Measurements from ENCODE around the gene TFCP2L1. TPM values are rescaled to one million over a fixed set of nuclear protein-coding genes. Genes with fewer than 3 reads are reported as not detected.

TFCP2L1 gene
- total RNA-seq, 1 experiment from 2014 or later: 4.3 TPM

- CTCF ChIA-PET: no interaction called here
- no peaks in the 10 kb centered on the region for H3K36me3 Mint-ChIP-seq
- no peaks in the 10 kb centered on the region for H3K9me3 Mint-ChIP-seq
- POLR2A ChIA-PET: no interaction called here
- no peak for ATAC-seq
- DNase-seq (ENCODE audit: low spot score): no peak
- peaks cover 2% of the 10 kb centered on the region; the same call in 1 of the 2 replicates for H3K4me1 Mint-ChIP-seq
- TF ChIP-seq NFATC4 (CRISPR knock-in tag; IDR thresholded peaks at IDR 0.05): no peak
- TF ChIP-seq ZNF219 (CRISPR knock-in tag; IDR thresholded peaks at IDR 0.05; ENCODE audit: borderline replicate concordance): no peak
- TF ChIP-seq JUN (CRISPR knock-in tag; IDR thresholded peaks at IDR 0.05): no peak
- TF ChIP-seq E2F1 (CRISPR knock-in tag; IDR thresholded peaks at IDR 0.05): no peak
- TF ChIP-seq GABPB1 (CRISPR knock-in tag; IDR thresholded peaks at IDR 0.05): peak; percentile 90
- H3K27ac Mint-ChIP-seq: no peak overlapping the region
- no peak overlapping the region for H3K4me3 Mint-ChIP-seq
- H3K27me3 Mint-ChIP-seq (ENCODE audit: low read depth): no peaks in the 10 kb centered on the region
These were observed 39.1 kb downstream of the TFCP2L1 start for GRCh38 chr2:121245913-121246312.

- H3K36me3 Mint-ChIP-seq: no peaks in the 10 kb centered on the region
- ChIA-PET CTCF (no interaction called here), POLR2A (no interaction called here)
- no peak for DNase-seq (ENCODE audit: low spot score)
- no peaks in the 10 kb centered on the region for H3K9me3 Mint-ChIP-seq
- peaks cover 2% of the 10 kb centered on the region; the same call in 1 of the 2 replicates for H3K4me1 Mint-ChIP-seq
- ATAC-seq: no peak
- TF ChIP-seq NFATC4 (CRISPR knock-in tag; IDR thresholded peaks at IDR 0.05) (no peak), RORB (CRISPR knock-in tag; IDR thresholded peaks at IDR 0.05) (no peak), NR3C1 (CRISPR knock-in tag; conservative IDR thresholded peaks at IDR 0.05; ENCODE audit: low read depth) (no peak), ZMAT4 (CRISPR knock-in tag; IDR thresholded peaks at IDR 0.05) (no peak), NR1H2 (CRISPR knock-in tag; IDR thresholded peaks at IDR 0.05) (no peak), MYBL2 (CRISPR knock-in tag; IDR thresholded peaks at IDR 0.05) (no peak), AFF4 (CRISPR knock-in tag; IDR thresholded peaks at IDR 0.05; ENCODE audit: borderline replicate concordance) (no peak), PRRX2 (CRISPR knock-in tag; IDR thresholded peaks at IDR 0.05) (no peak), ATF6 (CRISPR knock-in tag; IDR thresholded peaks at IDR 0.05) (no peak), ESRRA (CRISPR knock-in tag; IDR thresholded peaks at IDR 0.05; ENCODE audit: borderline replicate concordance) (no peak)
- no peaks in the 10 kb centered on the region for H3K27me3 Mint-ChIP-seq (ENCODE audit: low read depth)
- H3K4me3 Mint-ChIP-seq: no peak overlapping the region
- no peak overlapping the region for H3K27ac Mint-ChIP-seq
These were observed 39.7 kb downstream of the TFCP2L1 start for GRCh38 chr2:121245120-121245820.

- no peak overlapping the region for H3K4me3 Mint-ChIP-seq
- H3K36me3 Mint-ChIP-seq: no peaks in the 10 kb centered on the region
- no peak overlapping the region for H3K27ac Mint-ChIP-seq
- peaks cover 2% of the 10 kb centered on the region; the same call in 1 of the 2 replicates for H3K4me1 Mint-ChIP-seq
- ATAC-seq: no peak
- ChIA-PET CTCF (no interaction called here), POLR2A (no interaction called here)
- DNase-seq (ENCODE audit: low spot score): no peak
- no peaks in the 10 kb centered on the region for H3K27me3 Mint-ChIP-seq (ENCODE audit: low read depth)
- H3K9me3 Mint-ChIP-seq: no peaks in the 10 kb centered on the region
- no peak for TF ChIP-seq TEAD1 (CRISPR knock-in tag; IDR thresholded peaks at IDR 0.05)
- TF ChIP-seq ZNF138 (CRISPR knock-in tag; conservative IDR thresholded peaks at IDR 0.05): no peak
- no peak for TF ChIP-seq ZNF281 (CRISPR knock-in tag; IDR thresholded peaks at IDR 0.05)
- no peak for TF ChIP-seq ERG (CRISPR knock-in tag; IDR thresholded peaks at IDR 0.05)
- no peak for TF ChIP-seq TEAD4 (CRISPR knock-in tag; IDR thresholded peaks at IDR 0.05)
- no peak for TF ChIP-seq SMAD4 (CRISPR knock-in tag; IDR thresholded peaks at IDR 0.05)
- no peak for TF ChIP-seq NR3C1 (CRISPR knock-in tag; conservative IDR thresholded peaks at IDR 0.05; ENCODE audit: low read depth)
These were observed 40.4 kb downstream of the TFCP2L1 start for GRCh38 chr2:121244616-121245015.
